NCI-H1092 (cell line): ENCODE results near the gene BHLHE23.
"Not testable (repeated sequence)": the region's sequence is repeated elsewhere in the genome, so short reads cannot be mapped to it uniquely, and the experiment has no call there.

Experiments used
- DNase-seq: peaks from one replicate; lab custom pipeline; 2025; lab: John Stamatoyannopoulos, UW

BHLHE23 gene

DNA sequence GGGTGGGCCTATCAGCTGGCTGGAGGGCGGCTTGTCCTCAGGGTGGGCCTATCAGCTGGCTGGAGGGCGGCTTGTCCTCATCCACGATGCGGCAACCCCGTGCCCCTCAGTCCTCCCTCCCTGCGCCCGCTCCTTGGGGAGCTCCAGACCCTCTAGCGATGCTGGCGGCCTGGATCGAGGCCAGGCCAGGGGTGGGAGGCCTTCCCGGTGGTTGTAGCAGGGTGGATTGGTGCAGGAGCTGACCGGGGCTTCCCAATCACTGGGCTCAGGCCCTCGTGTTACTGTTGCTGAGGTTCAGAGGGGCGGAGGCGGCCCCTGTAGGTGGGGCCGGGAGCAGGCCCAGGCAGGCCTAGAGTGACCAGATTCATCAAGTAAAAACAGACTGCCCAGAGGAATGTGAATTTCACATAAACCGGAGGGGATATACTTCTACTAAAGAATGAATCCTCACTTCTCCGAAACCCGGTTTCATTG lies 45.4 kb downstream of the BHLHE23 start:
- DNase-seq, result no peak

DNA sequence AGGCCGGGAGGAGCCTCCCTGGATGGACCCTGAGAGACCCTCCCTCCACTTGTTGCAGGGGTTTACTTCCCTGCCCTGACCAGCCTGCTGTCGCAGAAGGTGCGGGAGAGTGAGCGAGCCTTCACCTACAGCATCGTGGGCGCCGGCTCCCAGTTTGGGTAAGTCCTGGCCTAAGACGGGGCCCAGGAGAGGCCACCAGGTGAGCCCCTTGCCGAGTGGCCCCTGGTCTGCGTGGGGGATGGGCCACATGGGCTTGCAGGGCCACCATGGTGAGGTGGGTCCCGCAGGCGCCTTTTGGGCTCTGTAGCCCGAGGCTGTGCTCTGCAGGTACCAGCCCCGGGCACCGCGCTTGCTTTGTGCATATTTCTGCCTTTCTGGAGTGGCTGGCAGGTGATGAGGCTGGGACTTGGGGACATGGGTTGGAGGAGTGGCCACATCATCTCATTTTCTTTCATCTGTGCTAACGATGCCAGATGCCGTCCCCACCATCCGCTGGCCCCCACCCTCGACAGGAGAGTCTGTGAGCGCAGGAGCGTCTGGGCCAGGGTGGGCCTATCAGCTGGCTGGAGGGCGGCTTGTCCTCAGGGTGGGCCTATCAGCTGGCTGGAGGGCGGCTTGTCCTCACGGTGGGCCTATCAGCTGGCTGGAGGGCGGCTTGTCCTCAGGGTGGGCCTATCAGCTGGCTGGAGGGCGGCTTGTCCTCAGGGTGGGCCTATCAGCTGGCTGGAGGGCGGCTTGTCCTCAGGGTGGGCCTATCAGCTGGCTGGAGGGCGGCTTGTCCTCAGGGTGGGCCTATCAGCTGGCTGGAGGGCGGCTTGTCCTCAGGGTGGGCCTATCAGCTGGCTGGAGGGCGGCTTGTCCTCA lies 46.1 kb downstream of the BHLHE23 start:
- not testable (repeated sequence) for DNase-seq

DNA sequence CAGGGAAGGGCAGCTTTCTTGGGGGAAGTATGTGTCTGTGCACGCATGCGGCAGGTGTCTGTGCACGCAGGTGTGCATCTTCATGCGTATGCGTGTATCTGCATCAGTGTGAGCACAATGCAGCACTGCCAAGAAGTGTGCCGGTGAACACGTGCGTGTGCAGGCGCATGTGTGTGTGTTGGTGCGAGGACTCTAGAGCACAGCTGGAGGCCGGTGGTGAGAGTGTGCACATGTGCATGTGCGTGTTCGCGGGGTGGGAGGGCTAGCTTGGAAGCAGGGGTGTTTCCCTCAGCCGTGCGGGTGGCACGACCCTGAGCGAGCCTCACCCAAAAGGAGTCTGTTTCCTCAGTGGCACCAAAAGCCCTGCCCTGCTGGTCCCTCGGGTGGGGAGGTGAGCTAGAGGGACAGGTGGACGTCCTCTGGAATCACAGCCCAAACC lies 46.7 kb downstream of the BHLHE23 start:
- DNase-seq, result no peak

DNA sequence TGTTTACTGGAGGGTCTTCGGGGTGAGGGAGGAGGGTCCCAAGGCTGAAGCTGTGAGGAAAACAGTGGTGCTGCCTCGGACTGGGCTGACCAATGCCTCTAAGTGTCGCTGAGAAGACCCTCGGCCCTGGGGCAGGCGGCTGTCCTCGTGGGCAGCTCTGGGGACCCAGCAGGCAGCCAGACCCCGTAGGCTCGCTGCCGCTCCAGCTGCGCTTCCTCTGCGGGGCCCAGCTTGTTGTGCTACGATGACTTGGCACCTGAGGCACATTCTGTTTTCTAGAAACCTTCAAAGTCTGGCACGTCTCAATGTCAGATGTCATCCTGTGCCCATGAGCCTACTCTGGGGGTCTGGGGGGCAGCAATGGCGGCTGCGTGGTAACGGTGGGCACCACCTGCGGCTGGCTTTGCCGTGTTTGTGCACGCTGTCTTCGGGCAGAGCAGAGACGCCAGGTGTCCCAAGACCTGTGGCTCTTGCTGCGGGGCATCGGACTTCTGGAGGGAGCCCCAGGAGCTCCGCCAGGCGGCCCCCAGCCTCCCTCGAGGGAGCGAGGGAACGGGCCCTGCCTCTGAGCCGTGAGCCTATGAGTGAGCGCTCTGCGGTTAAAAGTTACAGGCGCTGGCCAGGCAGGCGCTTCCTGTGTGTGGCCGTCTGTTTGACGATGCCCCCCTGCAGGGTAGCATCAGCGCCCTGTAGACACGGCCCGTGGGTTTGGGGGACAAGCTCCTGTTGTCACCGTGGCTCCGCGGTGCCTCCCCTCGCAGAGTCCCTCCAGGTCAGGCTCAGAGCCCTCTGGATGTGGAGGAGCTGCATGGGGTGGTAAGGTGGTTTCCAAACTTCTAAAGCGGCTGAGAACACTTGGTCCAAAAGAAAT lies 47.4 kb downstream of the BHLHE23 start:
- DNase-seq, result no peak

DNA sequence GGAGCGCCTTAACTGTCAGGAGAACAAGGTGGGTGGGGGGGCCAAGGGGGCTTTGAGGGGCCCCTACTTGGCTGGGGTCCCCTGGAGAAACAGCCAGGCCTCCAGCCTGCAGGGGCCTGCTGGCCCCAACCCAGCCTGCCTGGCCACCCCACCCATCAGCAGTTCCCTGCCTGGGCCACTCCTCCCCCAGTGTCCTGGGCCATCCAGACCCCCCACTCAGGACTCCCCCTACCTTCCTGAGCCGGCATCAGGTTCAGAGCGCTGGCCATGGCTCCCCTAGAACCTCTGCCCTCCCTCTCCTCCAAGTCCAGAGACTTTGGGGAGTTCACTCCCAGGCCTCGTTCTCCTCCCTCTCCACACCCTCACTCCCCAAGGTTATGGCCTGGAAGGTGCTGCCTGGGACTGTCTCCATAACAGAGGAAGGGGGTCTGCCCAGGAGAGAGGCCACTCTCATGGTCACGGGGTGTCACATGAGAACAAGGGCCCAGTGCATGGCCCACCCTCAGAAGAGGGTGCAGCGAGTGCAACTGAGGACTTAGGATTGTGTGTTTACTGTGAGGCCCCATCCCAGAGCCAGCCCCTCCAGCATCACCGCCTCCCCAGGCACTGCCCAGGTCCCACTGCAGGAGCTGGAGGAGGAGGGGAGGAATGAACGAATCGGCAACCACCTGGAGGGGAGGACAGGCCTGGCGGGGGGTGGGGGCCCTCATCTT lies 48.2 kb downstream of the BHLHE23 start:
- no peak for DNase-seq

DNA sequence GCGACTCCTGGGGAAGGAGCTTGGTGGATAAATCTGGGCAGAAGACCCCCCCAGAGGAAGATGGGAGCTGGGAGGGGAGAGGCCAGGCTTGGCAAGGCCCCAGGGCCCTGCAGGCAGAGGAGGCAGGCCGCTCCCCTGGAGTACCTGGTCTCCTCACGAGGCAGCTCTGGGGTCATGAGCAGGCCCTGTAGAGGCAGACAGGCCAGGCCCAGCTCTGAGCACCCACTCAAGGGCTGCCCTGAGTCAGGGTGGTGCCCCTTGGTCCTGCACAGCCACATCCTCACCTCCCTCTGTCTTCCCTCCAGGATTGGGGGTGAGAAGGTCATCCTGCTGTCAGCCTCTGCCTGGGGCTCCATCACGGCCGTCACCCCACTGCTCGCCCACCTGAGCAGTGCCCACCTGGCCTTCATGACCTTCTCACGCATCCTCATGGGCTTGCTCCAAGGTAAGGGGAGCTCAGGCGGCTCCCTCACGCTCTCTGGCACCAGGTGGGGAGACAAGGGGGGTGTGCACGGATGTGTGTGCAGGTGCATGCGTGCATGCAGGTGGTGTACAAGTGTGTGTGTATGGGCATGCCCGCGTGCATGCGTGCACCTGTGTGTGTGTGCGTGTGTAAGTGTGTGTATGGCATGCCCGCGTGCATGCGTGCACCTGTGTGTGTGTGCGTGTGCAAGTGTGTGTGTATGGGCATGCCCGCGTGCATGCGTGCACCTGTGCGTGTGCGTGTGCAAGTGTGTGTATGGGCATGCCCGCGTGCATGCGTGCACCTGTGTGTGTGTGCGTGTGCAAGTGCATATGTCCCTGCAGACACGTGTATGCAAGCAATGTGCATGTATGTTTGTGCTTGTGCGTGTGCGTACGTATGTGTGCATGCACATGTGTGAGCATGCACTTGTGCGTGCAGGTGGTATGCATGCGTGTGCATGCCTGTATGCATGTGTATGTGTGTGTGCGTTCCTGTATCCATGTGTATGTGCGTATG lies 49.3 kb downstream of the BHLHE23 start:
- no peak for DNase-seq

DNA sequence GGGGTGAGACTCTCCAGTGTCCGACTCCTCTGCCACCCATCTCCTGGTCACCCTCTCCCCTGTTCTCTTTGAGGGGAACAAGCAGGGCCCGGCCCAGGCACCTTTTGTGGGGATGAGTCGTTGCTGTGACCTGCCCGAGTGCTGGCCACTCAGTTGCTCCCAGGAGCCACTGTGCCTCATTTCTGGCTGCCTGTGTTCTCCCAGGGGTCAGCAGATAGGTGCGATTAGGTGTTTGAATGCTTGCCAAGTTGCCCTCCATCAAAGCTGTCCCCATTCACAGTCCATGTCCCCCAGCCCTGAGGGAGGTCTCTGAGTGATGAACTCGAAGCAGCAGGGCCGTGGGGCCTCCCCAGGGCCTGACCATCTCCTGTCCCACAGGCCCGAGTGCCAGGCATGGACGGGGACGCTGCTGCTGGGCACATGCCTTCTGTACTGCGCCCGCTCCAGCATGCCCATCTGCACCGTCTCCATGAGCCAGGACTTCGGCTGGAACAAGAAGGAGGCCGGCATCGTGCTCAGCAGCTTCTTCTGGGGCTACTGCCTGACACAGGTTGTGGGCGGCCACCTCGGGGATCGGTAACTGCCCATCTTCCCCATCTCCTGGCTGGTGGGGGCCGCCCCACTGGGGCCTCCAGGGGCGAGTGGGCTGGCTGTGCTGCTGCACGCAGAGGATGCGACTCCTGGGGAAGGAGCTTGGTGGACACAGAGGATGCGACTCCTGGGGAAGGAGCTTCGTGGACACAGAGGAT lies 50.2 kb downstream of the BHLHE23 start:
- no peak for DNase-seq
